GM21390 (cell line): ENCODE results near the gene TNFAIP8L2.
"Not testable (repeated sequence)": the region's sequence is repeated elsewhere in the genome, so short reads cannot be mapped to it uniquely, and the experiment has no call there.

ENCODE experiments used
- ATAC-seq: cut with Tn5 transposase; IDR thresholded peaks from one replicate; pipeline ENCODE4 v1.9.1; 2021; ENCODE audit not compliant: unreplicated experiment

The TNFAIP8L2 gene

GRCh38 chr1:151188667-151189066, 32.2 kb downstream of the TNFAIP8L2 start:
- not testable (repeated sequence) for ATAC-seq

GRCh38 chr1:151189637-151190445, 33.4 kb downstream of the TNFAIP8L2 start, which contains the start of gene VPS72:
Gene VPS72 (minus strand): TSS chr1:151190197. CDS start chr1:151190121, 76 bp downstream.
- peak; percentile 91 for ATAC-seq

- ATAC-seq: no peak
Observed at GRCh38 chr1:151192047-151192446, 35.6 kb downstream of the TNFAIP8L2 start.

- ATAC-seq: no peak
Observed at GRCh38 chr1:151193304-151193703, 36.9 kb downstream of the TNFAIP8L2 start.

- no peak for ATAC-seq
Observed at GRCh38 chr1:151193856-151194255, 37.4 kb downstream of the TNFAIP8L2 start.

- not testable (repeated sequence) for ATAC-seq
Observed at GRCh38 chr1:151194894-151195594, 38.6 kb downstream of the TNFAIP8L2 start.

GRCh38 chr1:151196292-151196800, 39.9 kb downstream of the TNFAIP8L2 start:
- no peak for ATAC-seq

GRCh38 chr1:151197863-151198253, 41.4 kb downstream of the TNFAIP8L2 start:
- no peak for ATAC-seq

- peak; percentile 75 for ATAC-seq
Observed at GRCh38 chr1:151198254-151199127, 42.0 kb downstream of the TNFAIP8L2 start, which contains the start of gene PIP5K1A. Gene PIP5K1A (plus strand): TSS chr1:151198552. CDS start chr1:151198997, 445 bp downstream.

- no peak for ATAC-seq
Observed at GRCh38 chr1:151199873-151200581, 43.6 kb downstream of the TNFAIP8L2 start.

GRCh38 chr1:151205381-151205965, 49.0 kb downstream of the TNFAIP8L2 start:
- not testable (repeated sequence) for ATAC-seq
